Endodermal cell (in vitro differentiated cells): ENCODE measurements around the gene FAF2. TPM values are rescaled to one million over a fixed set of nuclear protein-coding genes. Genes with fewer than 3 reads are reported as not detected.

Experiments used
- DNase-seq: peaks from one replicate; pipeline ENCODE4 v3.0.0-alpha.2; 2017
- H3K27ac ChIP-seq: 2 replicates; pipeline ENCODE4 v1.5.1; 2013; ENCODE audit warnings: mild to moderate bottlenecking, low read depth, low read length, moderate library complexity
- H3K27me3 ChIP-seq: 2 replicates; pipeline ENCODE4 v1.6.1; 2013; ENCODE audit warnings: mild to moderate bottlenecking, low read length, moderate library complexity; ENCODE audit not compliant: insufficient read depth, control insufficient read depth, poor library complexity, severe bottlenecking
- H3K36me3 ChIP-seq: 2 replicates; pipeline ENCODE4 v1.7.0; 2013; ENCODE audit warnings: mild to moderate bottlenecking, low read length, moderate library complexity; ENCODE audit not compliant: control insufficient read depth, insufficient read depth
- H3K4me1 ChIP-seq: one replicate; pipeline ENCODE4 v1.7.0; 2013; ENCODE audit warnings: low read length; ENCODE audit not compliant: control insufficient read depth, insufficient read depth
- H3K4me3 ChIP-seq: 2 replicates; pipeline ENCODE4 v1.5.1; 2013; ENCODE audit warnings: mild to moderate bottlenecking, low read length, moderate library complexity
- H3K9ac ChIP-seq: 2 replicates; pipeline ENCODE4 v1.6.1; 2013; ENCODE audit warnings: mild to moderate bottlenecking, low read length, moderate library complexity; ENCODE audit not compliant: poor library complexity, severe bottlenecking; ENCODE audit errors: extremely low read depth
- H3K9me3 ChIP-seq: 2 replicates; pipeline ENCODE4 v1.6.1; 2013; ENCODE audit warnings: mild to moderate bottlenecking, low read length, moderate library complexity; ENCODE audit not compliant: control insufficient read depth
- H3K27ac Mint-ChIP-seq: 2 replicates; pipeline ENCODE4 v1.8.0; 2020; ENCODE audit warnings: mixed read lengths
- H3K27me3 Mint-ChIP-seq: 2 replicates; pipeline ENCODE4 v1.8.0; 2021; ENCODE audit warnings: mild to moderate bottlenecking, mixed read lengths; ENCODE audit not compliant: insufficient read depth
- H3K36me3 Mint-ChIP-seq: 2 replicates; pipeline ENCODE4 v1.8.0; 2020; ENCODE audit warnings: low read depth, mixed read lengths
- H3K4me1 Mint-ChIP-seq: 2 replicates; pipeline ENCODE4 v1.8.0; 2020; ENCODE audit warnings: mixed read lengths
- H3K4me3 Mint-ChIP-seq: 2 replicates; pipeline ENCODE4 v1.8.0; 2020; ENCODE audit warnings: mild to moderate bottlenecking, moderate library complexity, mixed read lengths
- H3K9me3 Mint-ChIP-seq: 2 replicates; pipeline ENCODE4 v1.8.0; 2020; ENCODE audit warnings: mild to moderate bottlenecking, mixed read lengths
- WGBS, 2 experiments: methylation state at CpG; one replicate each; pipeline versions ENCODE4 v1.1.5 to v1.1.7; 2013; ENCODE audit warnings: missing lambda C conversion rate in 2 of 2, mixed read lengths in 1 of 2; ENCODE audit not compliant: insufficient coverage in 1 of 2, insufficient read length in 1 of 2; 5-methylcytosine and 5-hydroxymethylcytosine counted together
- total RNA-seq, 2 donors: library from RNA; stranded (reverse); fragmentation: NEBNext Ultra II Directional in 1 of 2; extraction: Animal tissue kit (Norgen Biotek cat#: 25700) in 1 of 2; gene quantifications; 2 replicates in 1 of 2; 3 replicates in 1 of 2; pipeline ENCODE4 v1.2.1, GENCODE V29; 2021
- TF ChIP-seq, protein P1 (sequence below): fragments of 200-600 bp; sonication (generic); conservative IDR thresholded peaks from 2 replicates; pipeline ENCODE4 v1.5.0; 2021; ENCODE audit warnings: antibody characterized with exemption, mild to moderate bottlenecking

FAF2 gene
- total RNA-seq, 2 donors from 2014 or later, result 42.9 to 53.0 TPM

DNA sequence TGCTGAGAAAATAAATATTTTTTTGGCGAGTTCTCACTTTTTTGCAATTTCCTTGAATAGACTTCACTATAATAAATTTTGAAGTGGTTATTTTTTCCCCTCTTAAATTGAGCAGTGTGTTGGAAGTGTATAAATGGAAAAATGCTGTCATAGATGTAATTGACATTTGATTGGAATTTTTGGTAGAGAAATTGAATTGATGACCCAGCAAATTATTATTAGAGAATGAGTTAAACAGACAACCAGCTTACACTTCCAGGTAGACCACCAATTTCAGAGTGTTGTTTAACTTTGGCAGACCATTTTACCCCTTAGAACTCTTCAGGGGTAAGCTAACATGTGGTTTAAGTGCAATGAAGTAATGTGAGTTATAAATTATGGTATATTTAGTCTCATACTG, 1.9 kb downstream of the FAF2 start:
- peaks cover 3% of the 10 kb centered on the region for H3K4me1 Mint-ChIP-seq
- 100% methylated on average over 1 of the region's 1 CpG; no CpG with 5 or more reads in 1 of the 2 experiments for whole genome bisulfite sequencing, 2 experiments
- Histone ChIP-seq H3K9ac (no peak overlapping the region), H3K36me3 (peaks cover 41% of the 10 kb centered on the region), H3K27ac (no peak overlapping the region), H3K4me3 (peak overlapping the region; percentile 92), H3K9me3 (no peaks in the 10 kb centered on the region), H3K27me3 (no peaks in the 10 kb centered on the region), H3K4me1 (no peaks in the 10 kb centered on the region)
- H3K36me3 Mint-ChIP-seq, result peaks cover 25% of the 10 kb centered on the region
- TF ChIP-seq, protein P1, sequence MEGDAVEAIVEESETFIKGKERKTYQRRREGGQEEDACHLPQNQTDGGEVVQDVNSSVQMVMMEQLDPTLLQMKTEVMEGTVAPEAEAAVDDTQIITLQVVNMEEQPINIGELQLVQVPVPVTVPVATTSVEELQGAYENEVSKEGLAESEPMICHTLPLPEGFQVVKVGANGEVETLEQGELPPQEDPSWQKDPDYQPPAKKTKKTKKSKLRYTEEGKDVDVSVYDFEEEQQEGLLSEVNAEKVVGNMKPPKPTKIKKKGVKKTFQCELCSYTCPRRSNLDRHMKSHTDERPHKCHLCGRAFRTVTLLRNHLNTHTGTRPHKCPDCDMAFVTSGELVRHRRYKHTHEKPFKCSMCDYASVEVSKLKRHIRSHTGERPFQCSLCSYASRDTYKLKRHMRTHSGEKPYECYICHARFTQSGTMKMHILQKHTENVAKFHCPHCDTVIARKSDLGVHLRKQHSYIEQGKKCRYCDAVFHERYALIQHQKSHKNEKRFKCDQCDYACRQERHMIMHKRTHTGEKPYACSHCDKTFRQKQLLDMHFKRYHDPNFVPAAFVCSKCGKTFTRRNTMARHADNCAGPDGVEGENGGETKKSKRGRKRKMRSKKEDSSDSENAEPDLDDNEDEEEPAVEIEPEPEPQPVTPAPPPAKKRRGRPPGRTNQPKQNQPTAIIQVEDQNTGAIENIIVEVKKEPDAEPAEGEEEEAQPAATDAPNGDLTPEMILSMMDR, result no peak
- no peaks in the 10 kb centered on the region for H3K9me3 Mint-ChIP-seq
- H3K4me3 Mint-ChIP-seq, result no peak overlapping the region
- H3K27ac Mint-ChIP-seq, result no peak overlapping the region
- no peak for DNase-seq
- H3K27me3 Mint-ChIP-seq, result no peaks in the 10 kb centered on the region

DNA sequence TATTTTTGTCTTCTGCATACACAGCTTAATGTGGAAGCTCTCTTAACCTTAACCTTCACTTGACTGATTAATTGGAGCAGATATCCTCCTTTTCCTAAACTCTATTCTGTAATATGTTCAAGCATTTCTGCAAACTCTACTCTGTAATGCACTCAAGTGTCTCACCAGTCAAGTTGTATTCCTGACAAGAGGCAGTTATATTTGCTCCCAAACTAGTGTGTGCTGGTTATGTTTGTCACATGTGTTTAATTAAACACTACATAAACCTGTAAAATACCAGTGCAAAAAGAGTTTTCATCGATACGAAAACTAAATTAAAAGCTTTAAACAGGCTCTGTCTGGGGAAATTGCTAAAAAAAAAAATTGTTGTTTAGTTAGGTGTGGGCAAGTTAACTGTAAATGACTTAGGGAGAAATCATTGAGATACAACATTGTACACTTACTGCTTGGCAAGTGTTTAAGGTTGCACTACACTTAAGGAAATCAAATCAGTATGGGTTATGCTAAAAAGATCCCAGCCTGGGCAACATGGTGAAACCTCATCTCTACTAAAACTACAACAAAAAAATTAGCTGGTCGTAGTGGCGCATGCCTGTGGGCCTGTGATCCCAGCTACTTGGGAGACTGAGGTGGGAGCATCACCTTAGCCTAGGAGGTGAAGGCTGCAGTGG, 6.7 kb downstream of the FAF2 start:
- no peak for DNase-seq
- Histone ChIP-seq H3K27me3 (no peaks in the 10 kb centered on the region), H3K4me1 (no peaks in the 10 kb centered on the region), H3K36me3 (peaks cover 72% of the 10 kb centered on the region), H3K9me3 (no peaks in the 10 kb centered on the region), H3K4me3 (no peak overlapping the region), H3K27ac (no peak overlapping the region), H3K9ac (no peak overlapping the region)
- H3K4me3 Mint-ChIP-seq, result no peak overlapping the region
- H3K27me3 Mint-ChIP-seq, result no peaks in the 10 kb centered on the region
- H3K27ac Mint-ChIP-seq, result no peak overlapping the region
- no peaks in the 10 kb centered on the region for H3K4me1 Mint-ChIP-seq
- peaks cover 48% of the 10 kb centered on the region for H3K36me3 Mint-ChIP-seq
- 95% methylated on average over 4 of the region's 4 CpGs; no CpG with 5 or more reads in 1 of the 2 experiments for WGBS, 2 experiments
- H3K9me3 Mint-ChIP-seq, result no peaks in the 10 kb centered on the region
- TF ChIP-seq, protein P1, result no peak

DNA sequence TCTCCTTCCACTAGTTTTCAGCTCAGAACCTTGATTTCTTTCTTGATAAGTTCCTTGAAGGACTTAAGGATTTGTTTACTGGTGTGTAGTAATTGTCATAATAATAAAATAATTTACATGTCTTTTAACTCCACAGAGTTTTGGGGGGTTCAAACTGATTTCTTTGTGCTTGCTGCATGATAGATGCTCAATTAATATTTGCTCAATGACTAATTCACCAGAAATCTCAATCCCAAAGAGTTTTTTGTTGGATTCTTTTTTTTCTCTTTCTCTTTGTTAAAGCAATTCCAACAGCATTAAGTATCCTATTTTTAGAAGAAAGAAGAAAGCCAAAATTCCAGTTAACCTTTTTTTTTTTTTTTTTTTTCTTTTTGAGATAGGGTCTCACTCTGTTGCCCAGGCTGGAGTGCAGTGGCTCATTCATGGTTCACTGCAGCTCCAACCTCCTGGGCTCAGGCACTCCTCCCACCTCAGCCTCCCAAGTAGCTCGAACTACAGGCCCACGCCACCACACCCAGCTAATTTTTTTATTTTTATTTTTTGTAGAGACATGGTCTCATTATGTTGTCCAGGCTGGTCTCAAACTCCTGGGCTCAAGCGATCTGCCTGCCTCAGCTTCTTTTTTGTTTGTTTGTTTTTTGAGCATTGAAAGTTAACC, 10.8 kb downstream of the FAF2 start:
- no peak overlapping the region for H3K27ac ChIP-seq
- no peak for DNase-seq
- H3K27me3 ChIP-seq, result no peaks in the 10 kb centered on the region
- no peaks in the 10 kb centered on the region for H3K4me1 ChIP-seq
- 83 to 100% methylated on average over 1 of the region's 3 CpGs for WGBS, 2 experiments
- no peak overlapping the region for H3K9ac ChIP-seq
- TF ChIP-seq, protein P1, result no peak
- H3K27me3 Mint-ChIP-seq, result no peaks in the 10 kb centered on the region
- no peak overlapping the region for H3K4me3 ChIP-seq
- no peaks in the 10 kb centered on the region for H3K9me3 Mint-ChIP-seq
- H3K36me3 ChIP-seq, result peaks cover 46% of the 10 kb centered on the region
- no peak overlapping the region for H3K4me3 Mint-ChIP-seq
- H3K27ac Mint-ChIP-seq, result no peak overlapping the region
- H3K36me3 Mint-ChIP-seq, result peaks cover 44% of the 10 kb centered on the region
- H3K4me1 Mint-ChIP-seq, result no peaks in the 10 kb centered on the region
- H3K9me3 ChIP-seq, result no peaks in the 10 kb centered on the region
